WTC11 (cell line): ENCODE measurements around the gene DCLRE1C. TPM values are rescaled to one million over a fixed set of nuclear protein-coding genes. Genes with fewer than 3 reads are reported as not detected.
A peak's percentile ranks its signal among the peaks of the same experiment; 100 is the strongest.

ENCODE experiments used
- ATAC-seq: fragments of 200-7000 bp; cut with Tn5 transposase; 2 replicates; pipeline ENCODE4 v1.10.0; 2021; ENCODE audit warnings: mild to moderate bottlenecking, moderate library complexity
- CTCF ChIA-PET: fragments of 300-600 bp; sonication (Branson Sonifier 250); formaldehyde crosslinking; loops from one replicate; lab custom pipeline; 2021; ENCODE audit warnings: antibody characterized with exemption; lab: Charles Lee
- POLR2A ChIA-PET: fragments of 350-600 bp; sonication (Branson Sonifier 250); formaldehyde crosslinking; loops from one replicate; lab custom pipeline; 2021; ENCODE audit warnings: antibody characterized with exemption; lab: Charles Lee
- DNase-seq: peaks from one replicate; pipeline ENCODE4 v3.0.0; 2021; ENCODE audit warnings: low spot score
- H3K27ac Mint-ChIP-seq: 2 replicates; pipeline ENCODE4 v1.8.0; 2021; ENCODE audit warnings: mixed read lengths
- H3K27me3 Mint-ChIP-seq: 2 replicates; pipeline ENCODE4 v1.8.0; 2021; ENCODE audit warnings: low read depth, mild to moderate bottlenecking, moderate library complexity, mixed read lengths
- H3K36me3 Mint-ChIP-seq: 2 replicates; pipeline ENCODE4 v1.8.0; 2021; ENCODE audit warnings: mixed read lengths
- H3K4me1 Mint-ChIP-seq: 2 replicates; pipeline ENCODE4 v1.8.0; 2022; ENCODE audit warnings: mixed read lengths
- H3K4me3 Mint-ChIP-seq: 2 replicates; pipeline ENCODE4 v1.8.0; 2021; ENCODE audit warnings: mild to moderate bottlenecking, moderate library complexity, mixed read lengths
- H3K9me3 Mint-ChIP-seq: 2 replicates; pipeline ENCODE4 v1.8.0; 2021; ENCODE audit warnings: mixed read lengths
- FOXP1 ChIP-seq: sonication (generic); formaldehyde crosslinking; IDR thresholded peaks from 2 replicates; pipeline ENCODE4 v1.8.0; 2022; ENCODE audit warnings: missing genetic modification reagents, mild to moderate bottlenecking, moderate library complexity, borderline replicate concordance
- GRHL2 ChIP-seq: fragments of 250-450 bp; sonication (Bioruptor Pico); IDR thresholded peaks from 2 replicates; pipeline ENCODE4 v1.8.0; 2022; ENCODE audit warnings: mild to moderate bottlenecking, moderate library complexity; ENCODE audit not compliant: insufficient replicate concordance, severe bottlenecking
- GTF2I ChIP-seq: fragments of 250-450 bp; sonication (Bioruptor Pico); conservative IDR thresholded peaks from 2 replicates; pipeline ENCODE4 v1.4.0; 2021; ENCODE audit warnings: mild to moderate bottlenecking
- HMGXB4 ChIP-seq: sonication (generic); formaldehyde crosslinking; IDR thresholded peaks from 2 replicates; pipeline ENCODE4 v1.8.1; 2023; ENCODE audit warnings: mild to moderate bottlenecking, moderate library complexity, missing genetic modification reagents
- IRF2 ChIP-seq: sonication (generic); formaldehyde crosslinking; IDR thresholded peaks from 2 replicates; pipeline ENCODE4 v1.8.0; 2022; ENCODE audit warnings: low read depth, missing genetic modification reagents, borderline replicate concordance
- NFYB ChIP-seq: sonication (generic); formaldehyde crosslinking; conservative IDR thresholded peaks from 2 replicates; pipeline ENCODE4 v1.8.0; 2022; ENCODE audit warnings: low read depth, missing genetic modification reagents
- NR1H2 ChIP-seq: sonication (generic); formaldehyde crosslinking; IDR thresholded peaks from 2 replicates; pipeline ENCODE4 v1.9.0; 2021; ENCODE audit warnings: mild to moderate bottlenecking, moderate library complexity, missing genetic modification reagents
- NR3C1 ChIP-seq: sonication (generic); formaldehyde crosslinking; conservative IDR thresholded peaks from 2 replicates; pipeline ENCODE4 v1.8.1; 2023; ENCODE audit warnings: low read depth, mild to moderate bottlenecking, missing genetic modification reagents
- RELA ChIP-seq: sonication (generic); formaldehyde crosslinking; IDR thresholded peaks from 2 replicates; pipeline ENCODE4 v1.8.1; 2022; ENCODE audit warnings: missing genetic modification reagents, mild to moderate bottlenecking, borderline replicate concordance
- RORB ChIP-seq: fragments of 250-450 bp; sonication (Bioruptor Pico); IDR thresholded peaks from 2 replicates; pipeline ENCODE4 v1.9.0; 2021; ENCODE audit warnings: mild to moderate bottlenecking
- SOX15 ChIP-seq: fragments of 250-450 bp; sonication (Bioruptor Pico); IDR thresholded peaks from 2 replicates; pipeline ENCODE4 v1.9.0; 2021; ENCODE audit warnings: mild to moderate bottlenecking
- SP1 ChIP-seq: sonication (generic); formaldehyde crosslinking; conservative IDR thresholded peaks from 2 replicates; pipeline ENCODE4 v1.8.1; 2022; ENCODE audit warnings: missing genetic modification reagents
- TCF7 ChIP-seq: sonication (generic); formaldehyde crosslinking; IDR thresholded peaks from 2 replicates; pipeline ENCODE4 v1.8.0; 2022; ENCODE audit warnings: mild to moderate bottlenecking, low read depth, missing genetic modification reagents, moderate library complexity
- ZNF281 ChIP-seq: sonication (generic); formaldehyde crosslinking; IDR thresholded peaks from 2 replicates; pipeline ENCODE4 v1.8.0; 2023; ENCODE audit warnings: mild to moderate bottlenecking, missing genetic modification reagents
- ZNF317 ChIP-seq: sonication (generic); formaldehyde crosslinking; IDR thresholded peaks from 2 replicates; pipeline ENCODE4 v1.8.1; 2023; ENCODE audit warnings: low read depth, mild to moderate bottlenecking, moderate library complexity, missing genetic modification reagents, borderline replicate concordance
- ZNF423 ChIP-seq: fragments of 250-450 bp; sonication (Bioruptor Pico); IDR thresholded peaks from 2 replicates; pipeline ENCODE4 v2.1.2; 2022; ENCODE audit warnings: mild to moderate bottlenecking, moderate library complexity
- ZNF512 ChIP-seq: sonication (generic); formaldehyde crosslinking; IDR thresholded peaks from 2 replicates; pipeline ENCODE4 v1.8.1; 2022; ENCODE audit warnings: missing genetic modification reagents, borderline replicate concordance
- total RNA-seq: library from RNA; stranded (reverse); gene quantifications from 3 replicates; pipeline ENCODE4 v1.2.3, GENCODE V29; 2021
- TF ChIP-seq, protein P1 (sequence below): fragments of 250-450 bp; sonication (Bioruptor Pico); IDR thresholded peaks from 2 replicates; pipeline ENCODE4 v1.9.0; 2021; ENCODE audit warnings: mild to moderate bottlenecking
- TF ChIP-seq, protein P2 (sequence below): fragments of 200-600 bp; IDR thresholded peaks from 2 replicates; pipeline ENCODE4 v1.8.0; 2022; ENCODE audit warnings: antibody characterized with exemption
- TF ChIP-seq, protein P3 (sequence below): sonication (generic); formaldehyde crosslinking; IDR thresholded peaks from 2 replicates; pipeline ENCODE4 v1.8.1; 2022; ENCODE audit warnings: low read depth, missing genetic modification reagents, borderline replicate concordance
- TF ChIP-seq, protein P4 (sequence below): sonication (generic); formaldehyde crosslinking; IDR thresholded peaks from 2 replicates; pipeline ENCODE4 v1.8.0; 2022; ENCODE audit warnings: mild to moderate bottlenecking, missing genetic modification reagents
- TF ChIP-seq, protein P5 (sequence below): sonication (generic); formaldehyde crosslinking; IDR thresholded peaks from 2 replicates; pipeline ENCODE4 v1.8.1; 2023; ENCODE audit warnings: mild to moderate bottlenecking, missing genetic modification reagents

The DCLRE1C gene
- total RNA-seq, 1 experiment from 2014 or later = 4.3 TPM

- H3K4me1 Mint-ChIP-seq = peaks cover 24% of the 10 kb centered on the region
- no peak overlapping the region for H3K4me3 Mint-ChIP-seq
- H3K9me3 Mint-ChIP-seq = no peaks in the 10 kb centered on the region
- peaks cover 13% of the 10 kb centered on the region for H3K36me3 Mint-ChIP-seq
- ATAC-seq = no peak
- TF ChIP-seq HMGXB4 (CRISPR knock-in tag) (no peak), GTF2I (no peak), NR1H2 (CRISPR knock-in tag) (no peak), ZNF317 (CRISPR knock-in tag) (no peak), RORB (CRISPR knock-in tag) (no peak), TCF7 (CRISPR knock-in tag) (no peak), NFYB (CRISPR knock-in tag) (no peak), SP1 (no peak), ZNF281 (CRISPR knock-in tag) (no peak), ZNF423 (CRISPR knock-in tag) (no peak), GRHL2 (CRISPR knock-in tag) (no peak)
- TF ChIP-seq, protein P1, sequence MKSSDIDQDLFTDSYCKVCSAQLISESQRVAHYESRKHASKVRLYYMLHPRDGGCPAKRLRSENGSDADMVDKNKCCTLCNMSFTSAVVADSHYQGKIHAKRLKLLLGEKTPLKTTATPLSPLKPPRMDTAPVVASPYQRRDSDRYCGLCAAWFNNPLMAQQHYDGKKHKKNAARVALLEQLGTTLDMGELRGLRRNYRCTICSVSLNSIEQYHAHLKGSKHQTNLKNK (CRISPR knock-in tag) = no peak
- TF ChIP-seq, protein P2, sequence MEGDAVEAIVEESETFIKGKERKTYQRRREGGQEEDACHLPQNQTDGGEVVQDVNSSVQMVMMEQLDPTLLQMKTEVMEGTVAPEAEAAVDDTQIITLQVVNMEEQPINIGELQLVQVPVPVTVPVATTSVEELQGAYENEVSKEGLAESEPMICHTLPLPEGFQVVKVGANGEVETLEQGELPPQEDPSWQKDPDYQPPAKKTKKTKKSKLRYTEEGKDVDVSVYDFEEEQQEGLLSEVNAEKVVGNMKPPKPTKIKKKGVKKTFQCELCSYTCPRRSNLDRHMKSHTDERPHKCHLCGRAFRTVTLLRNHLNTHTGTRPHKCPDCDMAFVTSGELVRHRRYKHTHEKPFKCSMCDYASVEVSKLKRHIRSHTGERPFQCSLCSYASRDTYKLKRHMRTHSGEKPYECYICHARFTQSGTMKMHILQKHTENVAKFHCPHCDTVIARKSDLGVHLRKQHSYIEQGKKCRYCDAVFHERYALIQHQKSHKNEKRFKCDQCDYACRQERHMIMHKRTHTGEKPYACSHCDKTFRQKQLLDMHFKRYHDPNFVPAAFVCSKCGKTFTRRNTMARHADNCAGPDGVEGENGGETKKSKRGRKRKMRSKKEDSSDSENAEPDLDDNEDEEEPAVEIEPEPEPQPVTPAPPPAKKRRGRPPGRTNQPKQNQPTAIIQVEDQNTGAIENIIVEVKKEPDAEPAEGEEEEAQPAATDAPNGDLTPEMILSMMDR = no peak
- H3K27me3 Mint-ChIP-seq = no peaks in the 10 kb centered on the region
- DNase-seq = no peak
- CTCF ChIA-PET = no interaction called here
- no peak overlapping the region for H3K27ac Mint-ChIP-seq
- POLR2A ChIA-PET = no interaction called here
Observed at GRCh38 chr10:14884082-14884481, 69.8 kb downstream of the DCLRE1C start.

- Mint-ChIP-seq H3K4me3 (peak overlapping the region; percentile 90), H3K27me3 (no peaks in the 10 kb centered on the region), H3K4me1 (peaks cover 43% of the 10 kb centered on the region), H3K9me3 (no peaks in the 10 kb centered on the region), H3K27ac (peak overlapping the region; percentile 84; the same call in 1 of the 2 replicates), H3K36me3 (peaks cover 13% of the 10 kb centered on the region)
- DNase-seq = no peak
- CTCF ChIA-PET = interaction anchor here (1.1 to 1.4 kb wide), 3 partner anchors 9 to 343 kb away, joined by 3 to 5 read pairs (median 4); partner anchors contain the start of gene DCLRE1C
- ATAC-seq = no peak
- POLR2A ChIA-PET = interaction anchor here (1.0 to 3.9 kb wide), 2 partner anchors 42 to 79 kb away, joined by 3 to 75 read pairs; partner anchors contain the start of genes CDNF, HSPA14, MEIG1 and MSANTD7
- no peak for TF ChIP-seq NR3C1 (CRISPR knock-in tag)
- TF ChIP-seq FOXP1 (CRISPR knock-in tag) = no peak
- no peak for TF ChIP-seq IRF2 (CRISPR knock-in tag)
- TF ChIP-seq SOX15 (CRISPR knock-in tag) = no peak
- TF ChIP-seq RELA (CRISPR knock-in tag) = no peak
- TF ChIP-seq, protein P3, sequence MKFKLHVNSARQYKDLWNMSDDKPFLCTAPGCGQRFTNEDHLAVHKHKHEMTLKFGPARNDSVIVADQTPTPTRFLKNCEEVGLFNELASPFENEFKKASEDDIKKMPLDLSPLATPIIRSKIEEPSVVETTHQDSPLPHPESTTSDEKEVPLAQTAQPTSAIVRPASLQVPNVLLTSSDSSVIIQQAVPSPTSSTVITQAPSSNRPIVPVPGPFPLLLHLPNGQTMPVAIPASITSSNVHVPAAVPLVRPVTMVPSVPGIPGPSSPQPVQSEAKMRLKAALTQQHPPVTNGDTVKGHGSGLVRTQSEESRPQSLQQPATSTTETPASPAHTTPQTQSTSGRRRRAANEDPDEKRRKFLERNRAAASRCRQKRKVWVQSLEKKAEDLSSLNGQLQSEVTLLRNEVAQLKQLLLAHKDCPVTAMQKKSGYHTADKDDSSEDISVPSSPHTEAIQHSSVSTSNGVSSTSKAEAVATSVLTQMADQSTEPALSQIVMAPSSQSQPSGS (CRISPR knock-in tag) = no peak
- TF ChIP-seq ZNF512 (CRISPR knock-in tag) = no peak
- TF ChIP-seq, protein P4, sequence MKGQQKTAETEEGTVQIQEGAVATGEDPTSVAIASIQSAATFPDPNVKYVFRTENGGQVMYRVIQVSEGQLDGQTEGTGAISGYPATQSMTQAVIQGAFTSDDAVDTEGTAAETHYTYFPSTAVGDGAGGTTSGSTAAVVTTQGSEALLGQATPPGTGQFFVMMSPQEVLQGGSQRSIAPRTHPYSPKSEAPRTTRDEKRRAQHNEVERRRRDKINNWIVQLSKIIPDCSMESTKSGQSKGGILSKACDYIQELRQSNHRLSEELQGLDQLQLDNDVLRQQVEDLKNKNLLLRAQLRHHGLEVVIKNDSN (CRISPR knock-in tag) = no peak
- TF ChIP-seq, protein P5, sequence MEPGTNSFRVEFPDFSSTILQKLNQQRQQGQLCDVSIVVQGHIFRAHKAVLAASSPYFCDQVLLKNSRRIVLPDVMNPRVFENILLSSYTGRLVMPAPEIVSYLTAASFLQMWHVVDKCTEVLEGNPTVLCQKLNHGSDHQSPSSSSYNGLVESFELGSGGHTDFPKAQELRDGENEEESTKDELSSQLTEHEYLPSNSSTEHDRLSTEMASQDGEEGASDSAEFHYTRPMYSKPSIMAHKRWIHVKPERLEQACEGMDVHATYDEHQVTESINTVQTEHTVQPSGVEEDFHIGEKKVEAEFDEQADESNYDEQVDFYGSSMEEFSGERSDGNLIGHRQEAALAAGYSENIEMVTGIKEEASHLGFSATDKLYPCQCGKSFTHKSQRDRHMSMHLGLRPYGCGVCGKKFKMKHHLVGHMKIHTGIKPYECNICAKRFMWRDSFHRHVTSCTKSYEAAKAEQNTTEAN (CRISPR knock-in tag) = no peak
- TF ChIP-seq ZNF423 (CRISPR knock-in tag) = no peak
Observed at GRCh38 chr10:14880229-14880628, 73.7 kb downstream of the DCLRE1C start.
